Measurements from ENCODE around the gene LIFR. TPM values are rescaled to one million over a fixed set of nuclear protein-coding genes. Genes with fewer than 3 reads are reported as not detected.

LIFR gene
- total RNA-seq, 1 donor from 2014 or later = 16.0 TPM

- Mint-ChIP-seq H3K9me3 (ENCODE audit: unreplicated experiment) (peaks cover 4% of the 10 kb centered on the region), H3K27me3 (ENCODE audit: low read depth, unreplicated experiment) (peaks cover 14% of the 10 kb centered on the region), H3K36me3 (ENCODE audit: low read depth, unreplicated experiment) (no peaks in the 10 kb centered on the region), H3K4me1 (ENCODE audit: low read depth, unreplicated experiment) (peaks cover 5% of the 10 kb centered on the region), H3K4me3 (ENCODE audit: unreplicated experiment) (no peak overlapping the region), H3K27ac (ENCODE audit: unreplicated experiment) (no peak overlapping the region)
- Histone ChIP-seq H3K4me1 (ENCODE audit: insufficient read depth, low read length) (no peaks in the 10 kb centered on the region), H3K27ac (ENCODE audit: low read depth, low read length) (no peak overlapping the region), H3K27me3 (ENCODE audit: insufficient read depth, low read length) (peaks cover 15% of the 10 kb centered on the region), H3K4me2 (ENCODE audit: low read length) (no peak overlapping the region), H2AFZ (ENCODE audit: low read depth, low read length) (no peak overlapping the region), H3K4me3 (ENCODE audit: insufficient read depth, low read depth, low read length) (no peak overlapping the region), H3K79me2 (ENCODE audit: insufficient read depth, low read length) (no peaks in the 10 kb centered on the region), H3K9me3 (ENCODE audit: insufficient read depth, low read depth, low read length) (no peaks in the 10 kb centered on the region), H4K20me1 (ENCODE audit: insufficient read depth, low read length) (no peaks in the 10 kb centered on the region), H3K9ac (ENCODE audit: low read length) (no peak overlapping the region), H3K36me3 (ENCODE audit: insufficient read depth, low read length) (no peaks in the 10 kb centered on the region)
- DNase-seq (ENCODE audit: low read depth) (no peak), FAIRE-seq (no peak)
- no peak for TF ChIP-seq CTCF (IDR thresholded peaks at IDR 0.05; ENCODE audit: insufficient read depth, low read depth, low read length)
- no peak for TF ChIP-seq EZH2 (IDR thresholded peaks at IDR 0.05; ENCODE audit: insufficient read depth, low read length)
These were observed 20.0 kb upstream of the LIFR start for GRCh38 chr5:38576442-38576841.

GRCh38 chr5:38575476-38575875 lies 19.0 kb upstream of the LIFR start:
- H3K27me3 Mint-ChIP-seq (ENCODE audit: low read depth, unreplicated experiment) = peaks cover 13% of the 10 kb centered on the region
- peaks cover 3% of the 10 kb centered on the region for H3K9me3 Mint-ChIP-seq (ENCODE audit: unreplicated experiment)
- no peak overlapping the region for H3K27ac Mint-ChIP-seq (ENCODE audit: unreplicated experiment)
- Histone ChIP-seq H3K4me1 (ENCODE audit: insufficient read depth, low read length) (no peaks in the 10 kb centered on the region), H3K9ac (ENCODE audit: low read length) (no peak overlapping the region), H3K27ac (ENCODE audit: low read depth, low read length) (no peak overlapping the region), H3K4me2 (ENCODE audit: low read length) (no peak overlapping the region), H3K9me3 (ENCODE audit: insufficient read depth, low read depth, low read length) (no peaks in the 10 kb centered on the region), H4K20me1 (ENCODE audit: insufficient read depth, low read length) (no peaks in the 10 kb centered on the region), H2AFZ (ENCODE audit: low read depth, low read length) (no peak overlapping the region), H3K27me3 (ENCODE audit: insufficient read depth, low read length) (peaks cover 6% of the 10 kb centered on the region), H3K36me3 (ENCODE audit: insufficient read depth, low read length) (no peaks in the 10 kb centered on the region), H3K4me3 (ENCODE audit: insufficient read depth, low read depth, low read length) (no peak overlapping the region), H3K79me2 (ENCODE audit: insufficient read depth, low read length) (no peaks in the 10 kb centered on the region)
- H3K4me1 Mint-ChIP-seq (ENCODE audit: low read depth, unreplicated experiment) = peaks cover 5% of the 10 kb centered on the region
- H3K36me3 Mint-ChIP-seq (ENCODE audit: low read depth, unreplicated experiment) = no peaks in the 10 kb centered on the region
- TF ChIP-seq EZH2 (IDR thresholded peaks at IDR 0.05; ENCODE audit: insufficient read depth, low read length) (no peak), CTCF (IDR thresholded peaks at IDR 0.05; ENCODE audit: insufficient read depth, low read depth, low read length) (no peak)
- H3K4me3 Mint-ChIP-seq (ENCODE audit: unreplicated experiment) = no peak overlapping the region
- FAIRE-seq (no peak), DNase-seq (ENCODE audit: low read depth) (no peak)

- Histone ChIP-seq H3K27me3 (ENCODE audit: insufficient read depth, low read length) (no peaks in the 10 kb centered on the region), H3K4me3 (ENCODE audit: insufficient read depth, low read depth, low read length) (no peak overlapping the region), H3K9ac (ENCODE audit: low read length) (no peak overlapping the region), H3K27ac (ENCODE audit: low read depth, low read length) (no peak overlapping the region), H3K9me3 (ENCODE audit: insufficient read depth, low read depth, low read length) (no peaks in the 10 kb centered on the region), H3K36me3 (ENCODE audit: insufficient read depth, low read length) (no peaks in the 10 kb centered on the region), H2AFZ (ENCODE audit: low read depth, low read length) (no peak overlapping the region), H3K4me2 (ENCODE audit: low read length) (no peak overlapping the region), H3K79me2 (ENCODE audit: insufficient read depth, low read length) (no peaks in the 10 kb centered on the region), H4K20me1 (ENCODE audit: insufficient read depth, low read length) (no peaks in the 10 kb centered on the region), H3K4me1 (ENCODE audit: insufficient read depth, low read length) (no peaks in the 10 kb centered on the region)
- H3K36me3 Mint-ChIP-seq (ENCODE audit: low read depth, unreplicated experiment) = no peaks in the 10 kb centered on the region
- H3K9me3 Mint-ChIP-seq (ENCODE audit: unreplicated experiment) = no peaks in the 10 kb centered on the region
- H3K27ac Mint-ChIP-seq (ENCODE audit: unreplicated experiment) = no peak overlapping the region
- TF ChIP-seq CTCF (IDR thresholded peaks at IDR 0.05; ENCODE audit: insufficient read depth, low read depth, low read length) (no peak), EZH2 (IDR thresholded peaks at IDR 0.05; ENCODE audit: insufficient read depth, low read length) (no peak)
- FAIRE-seq = no peak
- no peak for DNase-seq (ENCODE audit: low read depth)
- H3K4me3 Mint-ChIP-seq (ENCODE audit: unreplicated experiment) = no peak overlapping the region
- H3K27me3 Mint-ChIP-seq (ENCODE audit: low read depth, unreplicated experiment) = peaks cover 10% of the 10 kb centered on the region
- H3K4me1 Mint-ChIP-seq (ENCODE audit: low read depth, unreplicated experiment) = peaks cover 5% of the 10 kb centered on the region
These were observed 17.6 kb upstream of the LIFR start for GRCh38 chr5:38574009-38574408.
